Choroid plexus epithelial cell (primary cell): ENCODE measurements around the gene TMC3.
"Not testable (repeated sequence)": the region's sequence is repeated elsewhere in the genome, so short reads cannot be mapped to it uniquely, and the experiment has no call there.

Source experiments
- DNase-seq: peaks from one replicate; pipeline ENCODE4 v3.0.0-alpha.2; 2010; ENCODE audit warnings: low read depth
- H3K4me3 ChIP-seq: 2 replicates; pipeline ENCODE4 v1.5.1; 2011; ENCODE audit warnings: low read depth, mild to moderate bottlenecking, control low read depth, low read length, moderate library complexity
- CTCF ChIP-seq: conservative IDR thresholded peaks from 2 replicates; pipeline ENCODE4 v1.5.1; 2011; ENCODE audit warnings: low read depth, mild to moderate bottlenecking, control low read depth, inconsistent platforms, low read length, moderate library complexity

Gene TMC3

GRCh38 chr15:81349271-81349670, 24.7 kb downstream of the TMC3 start:
- no peak for TF ChIP-seq CTCF
- H3K4me3 ChIP-seq = no peak overlapping the region
- no peak for DNase-seq

GRCh38 chr15:81348691-81349090, 25.3 kb downstream of the TMC3 start:
- not testable (repeated sequence) for DNase-seq, H3K4me3 ChIP-seq

- H3K4me3 ChIP-seq = no peak overlapping the region
- no peak for TF ChIP-seq CTCF
- DNase-seq = no peak
Observed at GRCh38 chr15:81347910-81348309, 26.1 kb downstream of the TMC3 start.

- TF ChIP-seq CTCF = no peak
- no peak for DNase-seq
- no peak overlapping the region for H3K4me3 ChIP-seq
Observed at GRCh38 chr15:81346611-81347010, 27.4 kb downstream of the TMC3 start.

GRCh38 chr15:81343371-81343770, 30.6 kb downstream of the TMC3 start:
- no peak for DNase-seq
- H3K4me3 ChIP-seq = no peak overlapping the region
- no peak for TF ChIP-seq CTCF

GRCh38 chr15:81341351-81341750, 32.7 kb downstream of the TMC3 start:
- DNase-seq = no peak
- H3K4me3 ChIP-seq = no peak overlapping the region
- TF ChIP-seq CTCF = no peak

- H3K4me3 ChIP-seq = no peak overlapping the region
- no peak for DNase-seq
- TF ChIP-seq CTCF = no peak
Observed at GRCh38 chr15:81339851-81340250, 34.2 kb downstream of the TMC3 start.

- H3K4me3 ChIP-seq = no peak overlapping the region
- DNase-seq = no peak
- no peak for TF ChIP-seq CTCF
Observed at GRCh38 chr15:81339321-81339720, 34.7 kb downstream of the TMC3 start.
